Neutrophil (primary cell): Measurements from ENCODE around the gene USP12.

Experiments used
- H3K27ac ChIP-seq: fragments of 200-600 bp; sonication (generic); 2 replicates; pipeline ENCODE4 v1.5.1; 2016; ENCODE audit warnings: mild to moderate bottlenecking, moderate library complexity
- H3K27me3 ChIP-seq: fragments of 200-600 bp; sonication (generic); 2 replicates; pipeline ENCODE4 v1.6.0; 2016; ENCODE audit warnings: mild to moderate bottlenecking
- H3K36me3 ChIP-seq: fragments of 200-600 bp; sonication (generic); 2 replicates; pipeline ENCODE4 v1.5.1; 2017
- H3K4me1 ChIP-seq, 2 experiments: fragments of 200-600 bp in 1 of 2; sonication (generic) in 1 of 2; 1 replicate in 1 of 2; 2 replicates in 1 of 2; pipeline versions ENCODE4 v1.5.1 to v1.6.1; 2013 to 2016; ENCODE audit warnings: low read depth in 1 of 2, low read length in 1 of 2, mild to moderate bottlenecking in 1 of 2, moderate library complexity in 1 of 2; ENCODE audit not compliant: control insufficient read depth in 1 of 2, insufficient read depth in 1 of 2
- H3K4me3 ChIP-seq, 2 experiments: fragments of 200-600 bp in 1 of 2; sonication (generic) in 1 of 2; 1 replicate in 1 of 2; 2 replicates in 1 of 2; pipeline ENCODE4 v1.5.1; 2013 to 2016; ENCODE audit warnings: low read depth in 1 of 2, low read length in 1 of 2, mild to moderate bottlenecking in 1 of 2, moderate library complexity in 1 of 2
- H3K9me3 ChIP-seq: fragments of 200-600 bp; sonication (generic); 2 replicates; pipeline ENCODE4 v1.5.1; 2016
- TF ChIP-seq, protein P1 (sequence below): fragments of 200-600 bp; sonication (generic); IDR thresholded peaks from 2 replicates; pipeline ENCODE4 v1.5.1; 2016; ENCODE audit warnings: antibody characterized with exemption

Gene USP12

GRCh38 chr13:27057817-27058216 is 113.8 kb downstream of the USP12 start:
- Histone ChIP-seq H3K36me3 (no peaks in the 10 kb centered on the region), H3K4me3 (no peak overlapping the region), H3K27me3 (no peaks in the 10 kb centered on the region), H3K4me1 (no peaks in the 10 kb centered on the region), H3K27ac (no peak overlapping the region), H3K9me3 (no peaks in the 10 kb centered on the region)
- TF ChIP-seq, protein P1, sequence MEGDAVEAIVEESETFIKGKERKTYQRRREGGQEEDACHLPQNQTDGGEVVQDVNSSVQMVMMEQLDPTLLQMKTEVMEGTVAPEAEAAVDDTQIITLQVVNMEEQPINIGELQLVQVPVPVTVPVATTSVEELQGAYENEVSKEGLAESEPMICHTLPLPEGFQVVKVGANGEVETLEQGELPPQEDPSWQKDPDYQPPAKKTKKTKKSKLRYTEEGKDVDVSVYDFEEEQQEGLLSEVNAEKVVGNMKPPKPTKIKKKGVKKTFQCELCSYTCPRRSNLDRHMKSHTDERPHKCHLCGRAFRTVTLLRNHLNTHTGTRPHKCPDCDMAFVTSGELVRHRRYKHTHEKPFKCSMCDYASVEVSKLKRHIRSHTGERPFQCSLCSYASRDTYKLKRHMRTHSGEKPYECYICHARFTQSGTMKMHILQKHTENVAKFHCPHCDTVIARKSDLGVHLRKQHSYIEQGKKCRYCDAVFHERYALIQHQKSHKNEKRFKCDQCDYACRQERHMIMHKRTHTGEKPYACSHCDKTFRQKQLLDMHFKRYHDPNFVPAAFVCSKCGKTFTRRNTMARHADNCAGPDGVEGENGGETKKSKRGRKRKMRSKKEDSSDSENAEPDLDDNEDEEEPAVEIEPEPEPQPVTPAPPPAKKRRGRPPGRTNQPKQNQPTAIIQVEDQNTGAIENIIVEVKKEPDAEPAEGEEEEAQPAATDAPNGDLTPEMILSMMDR = no peak

DNA sequence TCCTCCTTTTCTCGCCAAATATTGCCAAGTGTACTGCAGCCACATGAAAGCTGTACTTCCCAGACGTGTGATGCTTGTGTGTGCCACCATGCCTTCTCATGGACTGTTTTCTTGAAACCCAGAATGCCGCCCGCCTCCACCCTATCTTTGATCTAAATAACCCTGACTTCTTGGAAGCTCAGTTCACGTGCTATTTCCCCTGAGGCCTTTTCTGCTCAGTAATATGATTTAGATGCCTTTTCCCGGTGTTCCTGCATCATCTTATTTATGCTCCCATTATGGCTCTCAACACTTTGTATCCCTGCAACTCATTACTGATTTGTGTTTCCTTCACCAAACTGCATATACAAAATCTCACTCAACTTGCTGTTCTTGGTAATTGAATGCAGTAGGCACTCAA is 116.1 kb downstream of the USP12 start:
- H3K4me1 ChIP-seq = no peaks in the 10 kb centered on the region
- no peak overlapping the region for H3K27ac ChIP-seq
- no peaks in the 10 kb centered on the region for H3K36me3 ChIP-seq
- no peaks in the 10 kb centered on the region for H3K9me3 ChIP-seq
- H3K4me3 ChIP-seq = no peak overlapping the region
- H3K27me3 ChIP-seq = no peaks in the 10 kb centered on the region
- TF ChIP-seq, protein P1 = no peak

DNA sequence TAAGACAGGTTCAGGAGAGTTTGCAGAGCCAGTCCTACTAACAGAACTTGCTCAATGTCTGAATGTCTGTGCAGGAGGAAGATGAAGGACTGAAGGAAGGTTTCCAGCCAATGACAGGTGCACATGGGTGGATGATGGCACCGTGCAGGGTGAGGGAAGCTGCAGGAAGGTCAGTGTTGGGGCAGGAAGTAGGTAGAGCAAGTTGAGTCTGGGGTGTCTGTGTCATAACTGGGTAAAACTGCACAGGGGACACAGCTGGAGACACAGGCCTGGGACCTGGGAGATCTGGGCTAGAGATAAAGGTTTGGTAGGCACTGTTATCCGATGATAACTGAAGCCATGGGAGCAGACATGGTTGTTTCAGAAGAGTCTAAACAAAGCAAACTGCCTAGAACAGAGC is 116.9 kb downstream of the USP12 start:
- Histone ChIP-seq H3K4me3 (no peak overlapping the region), H3K36me3 (no peaks in the 10 kb centered on the region), H3K9me3 (no peaks in the 10 kb centered on the region), H3K4me1 (no peaks in the 10 kb centered on the region), H3K27ac (no peak overlapping the region), H3K27me3 (no peaks in the 10 kb centered on the region)
- TF ChIP-seq, protein P1 = no peak

- H3K36me3 ChIP-seq = no peaks in the 10 kb centered on the region
- H3K27ac ChIP-seq = no peak overlapping the region
- no peaks in the 10 kb centered on the region for H3K9me3 ChIP-seq
- no peak overlapping the region for H3K4me3 ChIP-seq
- TF ChIP-seq, protein P1 = no peak
- H3K4me1 ChIP-seq = no peaks in the 10 kb centered on the region
- H3K27me3 ChIP-seq = no peaks in the 10 kb centered on the region
Measured at GRCh38 chr13:27053902-27054595, 117.6 kb downstream of the USP12 start.

DNA sequence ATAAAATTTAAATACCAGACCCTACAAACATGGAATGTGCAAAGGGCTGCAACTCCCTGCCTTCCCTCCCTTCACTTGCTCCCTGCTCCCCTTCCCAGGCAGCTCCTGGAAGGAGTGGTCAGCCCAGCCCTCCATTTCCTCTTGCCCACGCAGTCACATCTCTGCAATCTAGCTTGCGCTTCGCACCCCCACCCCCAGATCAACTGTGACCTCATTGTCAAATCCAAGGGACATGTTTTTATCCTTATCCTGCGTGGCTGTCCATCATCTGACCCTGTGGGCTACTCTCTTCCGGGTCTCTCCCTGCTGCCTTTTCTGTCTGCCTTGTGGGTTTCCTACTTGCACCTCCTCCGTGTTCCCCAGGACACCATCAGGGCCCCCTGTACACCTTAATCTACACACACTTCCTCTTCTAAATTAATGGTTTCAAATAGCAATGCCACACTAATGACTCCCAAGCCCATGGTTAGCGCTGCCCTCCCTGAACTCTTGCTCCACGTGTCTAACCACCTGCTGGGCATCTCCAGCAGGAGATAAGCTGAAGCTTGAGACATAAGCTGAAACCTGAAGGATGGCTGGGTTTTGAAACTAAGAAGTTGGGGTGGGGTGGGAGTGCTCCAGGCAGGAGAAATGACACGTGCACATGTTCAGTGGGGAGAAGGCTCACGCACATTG is 118.3 kb downstream of the USP12 start:
- H3K4me1 ChIP-seq = no peaks in the 10 kb centered on the region
- TF ChIP-seq, protein P1 = no peak
- H3K4me3 ChIP-seq = no peak overlapping the region
- no peaks in the 10 kb centered on the region for H3K9me3 ChIP-seq
- H3K27me3 ChIP-seq = no peaks in the 10 kb centered on the region
- H3K27ac ChIP-seq = no peak overlapping the region
- no peaks in the 10 kb centered on the region for H3K36me3 ChIP-seq
